Natural killer cell (primary cell): ENCODE data around the gene NCOR1. TPM values are rescaled to one million over a fixed set of nuclear protein-coding genes. Genes with fewer than 3 reads are reported as not detected.
A peak's percentile ranks its signal among the peaks of the same experiment; 100 is the strongest.
"Not testable (repeated sequence)": the region's sequence is repeated elsewhere in the genome, so short reads cannot be mapped to it uniquely, and the experiment has no call there.

ENCODE experiments used
- ATAC-seq, 3 donors: fragments of 150-1000 bp in 2 of 3; fragments of 200-7000 bp in 1 of 3; cut with Tn5 transposase; 1 replicate in 1 of 3; 2 replicates in 2 of 3; pipeline ENCODE4 v1.10.0; 2021; ENCODE audit warnings: mild to moderate bottlenecking in 2 of 3, moderate library complexity in 2 of 3
- DNase-seq, 2 donors: peaks; one replicate each; pipeline versions ENCODE4 v3.0.0 to v3.0.0-alpha.2; 2013 to 2021; ENCODE audit warnings: mixed read lengths in 1 of 2
- H3K27ac ChIP-seq: one replicate; pipeline ENCODE4 v1.5.1; 2013; ENCODE audit warnings: mild to moderate bottlenecking, low read length
- H3K27me3 ChIP-seq: one replicate; pipeline ENCODE4 v1.6.1; 2013; ENCODE audit warnings: low read length; ENCODE audit not compliant: control insufficient read depth, insufficient read depth
- H3K36me3 ChIP-seq: one replicate; pipeline ENCODE4 v1.6.1; 2013; ENCODE audit warnings: low read length; ENCODE audit not compliant: control insufficient read depth, insufficient read depth
- H3K4me1 ChIP-seq: one replicate; pipeline ENCODE4 v1.6.1; 2013; ENCODE audit warnings: low read length; ENCODE audit not compliant: control insufficient read depth, insufficient read depth
- H3K4me3 ChIP-seq: one replicate; pipeline ENCODE4 v1.5.1; 2013; ENCODE audit warnings: low read length
- H3K9me3 ChIP-seq: one replicate; pipeline ENCODE4 v1.6.1; 2013; ENCODE audit warnings: low read length; ENCODE audit not compliant: control insufficient read depth, insufficient read depth
- H3K27ac Mint-ChIP-seq, 2 donors: one replicate each; pipeline ENCODE4 v1.8.0; 2022; ENCODE audit warnings: mild to moderate bottlenecking in 2 of 2, mixed read lengths in 2 of 2, moderate library complexity in 1 of 2
- H3K27me3 Mint-ChIP-seq, 2 donors: one replicate each; pipeline ENCODE4 v1.8.0; 2022; ENCODE audit warnings: low read depth in 2 of 2, mixed read lengths in 2 of 2
- H3K36me3 Mint-ChIP-seq: one replicate; pipeline ENCODE4 v1.8.0; 2022; ENCODE audit warnings: mixed read lengths
- H3K4me1 Mint-ChIP-seq, 2 donors: one replicate each; pipeline ENCODE4 v1.8.0; 2022; ENCODE audit warnings: mixed read lengths in 2 of 2
- H3K4me3 Mint-ChIP-seq: one replicate; pipeline ENCODE4 v1.8.0; 2022; ENCODE audit warnings: mild to moderate bottlenecking, moderate library complexity, mixed read lengths
- H3K9me3 Mint-ChIP-seq, 2 donors: one replicate each; pipeline ENCODE4 v1.8.0; 2022; ENCODE audit warnings: mixed read lengths in 2 of 2
- CTCF ChIP-seq: fragments of 200-600 bp; IDR thresholded peaks from one replicate; pipeline ENCODE4 v1.8.0; 2022; ENCODE audit warnings: antibody characterized with exemption
- WGBS: methylation state at CpG from one replicate; pipeline ENCODE4 v1.1.7; 2013; ENCODE audit warnings: missing lambda C conversion rate; ENCODE audit not compliant: insufficient coverage; 5-methylcytosine and 5-hydroxymethylcytosine counted together
- intact Hi-C: fragments of 100-400 bp; cut with micrococcal nuclease; formaldehyde crosslinking; loops from one replicate; pipeline ENCODE4 v1.14.2; 2022
- total RNA-seq, 4 donors: library from RNA; stranded (reverse); fragments of 120-200 nt in 1 of 4; gene quantifications; one replicate each; pipeline versions ENCODE4 v1.2.3 to v1.2.4, GENCODE V29; 2013 to 2022

NCOR1 gene
- total RNA-seq, 3 donors from 2014 or later (not counting 1 experiment from before 2014, with no cell fraction given) = 195 to 238 (median 238) TPM

- DNase-seq (no peak), ATAC-seq (no peak)
- WGBS = 98% methylated on average over 3 of the region's 3 CpGs
- H3K4me3 ChIP-seq = no peak overlapping the region
- no peak for TF ChIP-seq CTCF
- Mint-ChIP-seq H3K27ac (no peak overlapping the region), H3K4me3 (no peak overlapping the region), H3K36me3 (no peaks in the 10 kb centered on the region), H3K4me1 (peaks cover 7 to 23% of the 10 kb centered on the region in 2 donors), H3K27me3 (no peaks in the 10 kb centered on the region), H3K9me3 (no peaks in the 10 kb centered on the region)
- peaks cover 25% of the 10 kb centered on the region for H3K36me3 ChIP-seq
- H3K27me3 ChIP-seq = no peaks in the 10 kb centered on the region
- no peak overlapping the region for H3K27ac ChIP-seq
- H3K4me1 ChIP-seq = no peaks in the 10 kb centered on the region
- intact Hi-C loops = no loop called here
- no peaks in the 10 kb centered on the region for H3K9me3 ChIP-seq
Observed at GRCh38 chr17:16158714-16159113, 56.6 kb downstream of the NCOR1 start.

DNA sequence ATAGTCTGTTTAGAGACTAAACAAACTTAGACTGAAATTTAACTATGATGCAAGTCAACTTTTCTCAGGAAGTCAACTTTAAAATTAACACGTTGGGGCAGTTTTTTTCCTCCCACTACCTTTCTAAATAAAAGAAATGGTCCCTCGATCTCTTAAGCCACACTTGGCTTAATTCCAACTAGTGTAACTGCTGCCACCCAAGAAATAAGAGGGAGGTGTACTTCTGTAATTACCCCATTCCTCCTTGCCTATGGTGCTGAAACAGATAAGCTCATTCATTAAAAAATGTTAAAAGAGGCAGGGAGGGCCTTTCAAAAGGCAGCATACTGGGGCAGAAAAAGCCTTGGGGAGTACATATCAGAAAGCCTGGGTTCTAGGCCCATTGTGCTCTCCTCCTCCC, 59.8 kb downstream of the NCOR1 start:
- no peaks in the 10 kb centered on the region for H3K27me3 Mint-ChIP-seq
- Histone ChIP-seq H3K27ac (no peak overlapping the region), H3K4me1 (no peaks in the 10 kb centered on the region), H3K36me3 (peaks cover 35% of the 10 kb centered on the region), H3K27me3 (no peaks in the 10 kb centered on the region), H3K4me3 (no peak overlapping the region), H3K9me3 (no peaks in the 10 kb centered on the region)
- H3K27ac Mint-ChIP-seq = peak overlapping the region in 1 of 2 donors; percentile 17
- no peak overlapping the region for H3K4me3 Mint-ChIP-seq
- no peak for DNase-seq
- H3K9me3 Mint-ChIP-seq = no peaks in the 10 kb centered on the region
- no peaks in the 10 kb centered on the region for H3K36me3 Mint-ChIP-seq
- WGBS = 38% methylated on average over 2 of the region's 2 CpGs
- TF ChIP-seq CTCF = no peak
- intact Hi-C loops = no loop called here
- H3K4me1 Mint-ChIP-seq = peaks cover 0 to 8% of the 10 kb centered on the region in 2 donors
- ATAC-seq = no peak

- H3K4me3 Mint-ChIP-seq, H3K27ac ChIP-seq, H3K4me1 Mint-ChIP-seq, H3K4me1 ChIP-seq, H3K27me3 Mint-ChIP-seq, H3K9me3 ChIP-seq, H3K27me3 ChIP-seq, H3K27ac Mint-ChIP-seq, H3K9me3 Mint-ChIP-seq, intact Hi-C loops, DNase-seq, H3K4me3 ChIP-seq, ATAC-seq, H3K36me3 Mint-ChIP-seq: not testable (repeated sequence)
- peaks cover 39% of the 10 kb centered on the region for H3K36me3 ChIP-seq
- no CpG with 5 or more reads among the region's 6 CpGs for WGBS
Observed at GRCh38 chr17:16152326-16152725, 63.0 kb downstream of the NCOR1 start.

- H3K9me3 ChIP-seq = no peaks in the 10 kb centered on the region
- no peaks in the 10 kb centered on the region for H3K27me3 Mint-ChIP-seq
- no peaks in the 10 kb centered on the region for H3K36me3 Mint-ChIP-seq
- H3K27ac Mint-ChIP-seq = no peak overlapping the region
- no peaks in the 10 kb centered on the region for H3K4me1 ChIP-seq
- no peak overlapping the region for H3K4me3 ChIP-seq
- peaks cover 39% of the 10 kb centered on the region for H3K36me3 ChIP-seq
- DNase-seq (no peak), ATAC-seq (no peak)
- intact Hi-C loops = no loop called here
- no peak overlapping the region for H3K4me3 Mint-ChIP-seq
- H3K4me1 Mint-ChIP-seq = no peaks in the 10 kb centered on the region
- WGBS = 96% methylated on average over 3 of the region's 4 CpGs
- no peaks in the 10 kb centered on the region for H3K27me3 ChIP-seq
- no peak for TF ChIP-seq CTCF
- H3K9me3 Mint-ChIP-seq = no peaks in the 10 kb centered on the region
- no peak overlapping the region for H3K27ac ChIP-seq
Observed at GRCh38 chr17:16150251-16150856, 65.0 kb downstream of the NCOR1 start.
